ENCODE measurements around the gene ABI1.
A peak's percentile ranks its signal among the peaks of the same experiment; 100 is the strongest.

ABI1 gene

GRCh38 chr10:26699631-26700030 is 161.1 kb downstream of the ABI1 start:
- H3K4me3 ChIP-seq (ENCODE audit: low read depth, low read length) = no peak overlapping the region
- in situ Hi-C loops (cut with HindIII; ENCODE audit: low sequenced_read_pairs) = no loop called here
- DNase-seq (ENCODE audit: low read depth) = no peak
- no peak for TF ChIP-seq CTCF (IDR thresholded peaks at IDR 0.05; ENCODE audit: low read depth, low read length, missing control alignments)

- H3K4me3 ChIP-seq (ENCODE audit: low read depth, low read length) = no peak overlapping the region
- DNase-seq (ENCODE audit: low read depth) = no peak
- TF ChIP-seq CTCF (IDR thresholded peaks at IDR 0.05; ENCODE audit: low read depth, low read length, missing control alignments) = no peak
- in situ Hi-C loops (cut with HindIII; ENCODE audit: low sequenced_read_pairs) = no loop called here
Measured at GRCh38 chr10:26698909-26699308, 161.8 kb downstream of the ABI1 start.

GRCh38 chr10:26697922-26698608 is 162.7 kb downstream of the ABI1 start:
- peak overlapping the region; percentile 93 for H3K4me3 ChIP-seq (ENCODE audit: low read depth, low read length)
- no peak for TF ChIP-seq CTCF (IDR thresholded peaks at IDR 0.05; ENCODE audit: low read depth, low read length, missing control alignments)
- DNase-seq (ENCODE audit: low read depth) = no peak
- in situ Hi-C loops (cut with HindIII; ENCODE audit: low sequenced_read_pairs) = no loop called here

GRCh38 chr10:26697163-26697921 is 163.4 kb downstream of the ABI1 start, which contains the start of gene PDSS1:
TSS of gene PDSS1 (plus strand) at chr10:26697701. CDS start at chr10:26697712, 11 bp downstream.
- H3K4me3 ChIP-seq (ENCODE audit: low read depth, low read length) = peak within 1 kb of the TSS; percentile 93
- TF ChIP-seq CTCF (IDR thresholded peaks at IDR 0.05; ENCODE audit: low read depth, low read length, missing control alignments) = no peak
- in situ Hi-C loops (cut with HindIII; ENCODE audit: low sequenced_read_pairs) = no loop called here

GRCh38 chr10:26696786-26697162 is 164.0 kb downstream of the ABI1 start:
- DNase-seq (ENCODE audit: low read depth) = no peak
- in situ Hi-C loops (cut with HindIII; ENCODE audit: low sequenced_read_pairs) = no loop called here
- peak overlapping the region; percentile 93 for H3K4me3 ChIP-seq (ENCODE audit: low read depth, low read length)
- no peak for TF ChIP-seq CTCF (IDR thresholded peaks at IDR 0.05; ENCODE audit: low read depth, low read length, missing control alignments)

More at GRCh38 chr10:26697163-26697921, 163.4 kb downstream of the ABI1 start, which contains the start of gene PDSS1:
- no peak for DNase-seq (ENCODE audit: low read depth)

All from astrocyte of the cerebellum (primary cell).